IMR-90 (cell line): Measurements from ENCODE around the gene CAP2. TPM values are rescaled to one million over a fixed set of nuclear protein-coding genes. Genes with fewer than 3 reads are reported as not detected.

Experiments
- ATAC-seq: fragments of 200-7000 bp; cut with Tn5 transposase; 2 replicates; pipeline ENCODE4 v1.9.1; 2020; ENCODE audit warnings: low read depth, mild to moderate bottlenecking, moderate library complexity
- BruUV-seq: library from RNA; stranded (reverse); fragments of 400-500 nt; replicated peaks from 2 replicates; lab custom pipeline; 2021; lab: Mats Ljungman, UMichigan
- CTCF ChIA-PET: fragments of 300-600 bp; formaldehyde crosslinking; extraction: SDS; loops from one replicate; lab custom pipeline; 2021; ENCODE audit warnings: antibody characterized with exemption; lab: Yijun Ruan, JAX
- POLR2A ChIA-PET: fragments of 300-600 bp; sonication (Branson Sonifier 250); formaldehyde crosslinking; loops from one replicate; lab custom pipeline; 2022; ENCODE audit warnings: antibody characterized with exemption; ENCODE audit not compliant: unreplicated experiment; lab: Charles Lee
- DNase-seq: peaks from one replicate; pipeline ENCODE4 v3.0.0; 2013
- H2AFZ ChIP-seq: replicated peaks from 2 replicates; pipeline ENCODE3; 2013; ENCODE audit warnings: low read length, mild to moderate bottlenecking; ENCODE audit not compliant: poor library complexity
- H2AK5ac ChIP-seq: 2 replicates; pipeline ENCODE4 v1.6.1; 2013; ENCODE audit warnings: low read depth, low read length, inconsistent platforms
- H2AK9ac ChIP-seq: replicated peaks from 2 replicates; pipeline ENCODE3; 2013; ENCODE audit warnings: mild to moderate bottlenecking, low read depth, low read length, moderate library complexity; ENCODE audit not compliant: poor library complexity
- H2BK120ac ChIP-seq: 2 replicates; pipeline ENCODE4 v1.6.1; 2013; ENCODE audit warnings: low read depth, low read length, inconsistent platforms
- H2BK15ac ChIP-seq: 3 replicates; pipeline ENCODE4 v1.6.1; 2013; ENCODE audit warnings: low read depth, low read length, inconsistent platforms
- H2BK20ac ChIP-seq: 2 replicates; pipeline ENCODE4 v1.6.1; 2013; ENCODE audit warnings: low read depth, mild to moderate bottlenecking, inconsistent platforms, low read length, moderate library complexity
- H2BK5ac ChIP-seq: 2 replicates; pipeline ENCODE4 v1.6.1; 2013; ENCODE audit warnings: mild to moderate bottlenecking, low read depth, low read length, inconsistent platforms; ENCODE audit not compliant: poor library complexity, severe bottlenecking
- H3K14ac ChIP-seq: replicated peaks from 2 replicates; pipeline ENCODE4 v1.6.1; 2013; ENCODE audit warnings: low read depth, low read length, inconsistent platforms
- H3K18ac ChIP-seq: 2 replicates; pipeline ENCODE4 v1.6.1; 2013; ENCODE audit warnings: low read depth, low read length, control low read depth
- H3K23ac ChIP-seq: 2 replicates; pipeline ENCODE4 v1.6.1; 2013; ENCODE audit warnings: low read depth, low read length, inconsistent platforms
- H3K27ac ChIP-seq: 2 replicates; pipeline ENCODE4 v1.5.1; 2013; ENCODE audit warnings: mild to moderate bottlenecking, control low read depth, low read length; ENCODE audit not compliant: insufficient read depth
- H3K27me3 ChIP-seq: 2 replicates; pipeline ENCODE4 v1.6.1; 2013; ENCODE audit warnings: low read length; ENCODE audit not compliant: control insufficient read depth, insufficient read depth
- H3K36me3 ChIP-seq: 2 replicates; pipeline ENCODE4 v1.6.1; 2013; ENCODE audit warnings: low read length, mixed read lengths; ENCODE audit not compliant: control insufficient read depth, insufficient read depth
- H3K4ac ChIP-seq: 2 replicates; pipeline ENCODE4 v1.6.1; 2013; ENCODE audit warnings: low read depth, low read length, inconsistent platforms
- H3K4me1 ChIP-seq: 2 replicates; pipeline ENCODE4 v1.6.1; 2013; ENCODE audit warnings: low read length, mixed read lengths; ENCODE audit not compliant: control insufficient read depth, insufficient read depth
- H3K4me2 ChIP-seq: 2 replicates; pipeline ENCODE4 v1.6.1; 2013; ENCODE audit warnings: low read depth, mild to moderate bottlenecking, control low read depth, low read length, moderate library complexity
- H3K4me3 ChIP-seq: 2 replicates; pipeline ENCODE4 v1.5.1; 2013; ENCODE audit warnings: low read depth, mild to moderate bottlenecking, control low read depth, low read length, moderate library complexity; ENCODE audit not compliant: insufficient read depth
- H3K56ac ChIP-seq: 2 replicates; pipeline ENCODE4 v1.6.1; 2013; ENCODE audit warnings: low read length, inconsistent platforms; ENCODE audit not compliant: insufficient read depth; ENCODE audit errors: extremely low read depth
- H3K79me1 ChIP-seq, 2 experiments: 2 replicates each; pipeline ENCODE4 v1.6.1; 2013; ENCODE audit warnings: low read length in 2 of 2, inconsistent platforms in 1 of 2, low read depth in 1 of 2
- H3K9ac ChIP-seq: 2 replicates; pipeline ENCODE4 v1.6.1; 2013; ENCODE audit warnings: low read depth, low read length, control low read depth
- H3K9me1 ChIP-seq: 2 replicates; pipeline ENCODE4 v1.6.1; 2013; ENCODE audit warnings: low read length, inconsistent platforms; ENCODE audit not compliant: insufficient read depth
- H3K9me3 ChIP-seq: 2 replicates; pipeline ENCODE4 v1.6.1; 2013; ENCODE audit warnings: low read length; ENCODE audit not compliant: control insufficient read depth, insufficient read depth
- H4K20me1 ChIP-seq: 2 replicates; pipeline ENCODE4 v1.6.1; 2013; ENCODE audit warnings: low read length, inconsistent platforms; ENCODE audit not compliant: insufficient read depth
- H4K5ac ChIP-seq: 2 replicates; pipeline ENCODE4 v1.6.1; 2013; ENCODE audit warnings: mild to moderate bottlenecking, low read depth, low read length, control low read depth
- H4K8ac ChIP-seq, 2 experiments: 2 replicates each; pipeline ENCODE4 v1.6.1; 2013; ENCODE audit warnings: low read depth in 2 of 2, low read length in 2 of 2, control low read depth in 1 of 2, inconsistent platforms in 1 of 2
- H4K91ac ChIP-seq: 2 replicates; pipeline ENCODE4 v1.6.1; 2013; ENCODE audit warnings: low read depth, low read length, inconsistent platforms; ENCODE audit not compliant: insufficient read depth
- BHLHE40 ChIP-seq: fragments of 150-350 bp; IDR thresholded peaks from 2 replicates; pipeline ENCODE4 v1.6.1; 2016; ENCODE audit warnings: mild to moderate bottlenecking, low read depth, low read length
- CEBPB ChIP-seq: IDR thresholded peaks from 2 replicates; pipeline ENCODE4 v1.6.1; 2012; ENCODE audit warnings: low read depth, low read length, improper control_type of control experiment
- CHD1 ChIP-seq: IDR thresholded peaks from 2 replicates; pipeline ENCODE4 v1.6.1; 2012; ENCODE audit warnings: low read depth, low read length, improper control_type of control experiment
- FOS ChIP-seq: fragments of 150-350 bp; IDR thresholded peaks from 2 replicates; pipeline ENCODE4 v1.6.1; 2016; ENCODE audit warnings: low read depth, low read length
- MAFK ChIP-seq: IDR thresholded peaks from 2 replicates; pipeline ENCODE4 v1.6.1; 2012; ENCODE audit warnings: low read depth, low read length, improper control_type of control experiment
- MAZ ChIP-seq: IDR thresholded peaks from 2 replicates; pipeline ENCODE4 v1.6.1; 2012; ENCODE audit warnings: low read depth, mild to moderate bottlenecking, low read length, improper control_type of control experiment, moderate library complexity, borderline replicate concordance
- MXI1 ChIP-seq: IDR thresholded peaks from 2 replicates; pipeline ENCODE4 v1.6.1; 2012; ENCODE audit warnings: low read depth, mild to moderate bottlenecking, low read length, moderate library complexity, borderline replicate concordance
- NFE2L2 ChIP-seq: fragments of 150-350 bp; IDR thresholded peaks from 2 replicates; pipeline ENCODE4 v1.6.1; 2016; ENCODE audit warnings: low read depth, mild to moderate bottlenecking, low read length
- POLR2A ChIP-seq: IDR thresholded peaks from 2 replicates; pipeline ENCODE4 v1.6.1; 2012; ENCODE audit warnings: mild to moderate bottlenecking, low read depth, low read length
- RAD21 ChIP-seq: IDR thresholded peaks from 2 replicates; pipeline ENCODE4 v1.6.1; 2012; ENCODE audit warnings: low read length, improper control_type of control experiment
- RCOR1 ChIP-seq: IDR thresholded peaks from 2 replicates; pipeline ENCODE4 v1.6.1; 2012; ENCODE audit warnings: mild to moderate bottlenecking, low read length, improper control_type of control experiment; ENCODE audit not compliant: insufficient replicate concordance
- RFX5 ChIP-seq: IDR thresholded peaks from 2 replicates; pipeline ENCODE4 v1.8.0; 2012; ENCODE audit warnings: low read depth, mild to moderate bottlenecking, low read length, moderate library complexity
- SMC3 ChIP-seq: fragments of 150-350 bp; IDR thresholded peaks from 2 replicates; pipeline ENCODE4 v1.6.1; 2016; ENCODE audit warnings: low read depth, mild to moderate bottlenecking, antibody characterized with exemption, low read length, moderate library complexity
- WGBS, 2 experiments: methylation state at CpG; one replicate each; pipeline versions ENCODE4 v1.1.5 to v1.1.7; 2013; ENCODE audit warnings: missing lambda C conversion rate in 2 of 2; ENCODE audit not compliant: insufficient read length in 1 of 2; ENCODE audit errors: extremely low coverage in 2 of 2; 5-methylcytosine and 5-hydroxymethylcytosine counted together
- dilution Hi-C: fragments of 300-500 bp; cut with HindIII; formaldehyde crosslinking; loops from one replicate; pipeline ENCODE4 v1.14.3; 2018; ENCODE audit warnings: low sequenced_read_pairs; ENCODE audit not compliant: unreplicated experiment
- in situ Hi-C: fragments of 300-500 bp; cut with MboI; formaldehyde crosslinking; loops from 3 replicates; pipeline ENCODE4 v1.14.3; 2019; ENCODE audit warnings: low sequenced_read_pairs, inconsistent platforms, mixed read lengths
- intact Hi-C: fragments of 100-400 bp; cut with micrococcal nuclease; formaldehyde crosslinking; loops from 2 replicates; pipeline ENCODE4 v1.10.0; 2022
- polyA plus RNA-seq, 3 experiments: library from polyadenylated mRNA; depleted of rRNA; stranded (reverse); fragments of >200 nt; gene quantifications; 2 replicates each; pipeline ENCODE4 v1.2.3, GENCODE V29; 2012; ENCODE audit warnings: low replicate concordance in 1 of 3
- total RNA-seq: library from RNA; depleted of rRNA; stranded (reverse); fragments of >200 nt; gene quantifications from 2 replicates; pipeline ENCODE4 v1.2.3, GENCODE V29; 2012
- TF ChIP-seq, protein P1 (sequence below): conservative IDR thresholded peaks from 2 replicates; pipeline ENCODE4 v1.5.1; 2012; ENCODE audit warnings: mild to moderate bottlenecking, low read depth, low read length, improper control_type of control experiment
- TF ChIP-seq, protein P2 (sequence below): fragments of 150-350 bp; IDR thresholded peaks from 2 replicates; pipeline ENCODE4 v1.6.1; 2016; ENCODE audit warnings: low read depth, mild to moderate bottlenecking, low read length, moderate library complexity, borderline replicate concordance
- TF ChIP-seq, protein P3 (sequence below): fragments of 150-350 bp; IDR thresholded peaks from 2 replicates; pipeline ENCODE4 v1.6.1; 2017; ENCODE audit warnings: mild to moderate bottlenecking, antibody characterized with exemption, low read length, low read depth

The CAP2 gene
- total and polyA plus RNA-seq, 2 of the 4 experiments (the other 2 are of a cell fraction) = 14.5 to 27.5 TPM

DNA sequence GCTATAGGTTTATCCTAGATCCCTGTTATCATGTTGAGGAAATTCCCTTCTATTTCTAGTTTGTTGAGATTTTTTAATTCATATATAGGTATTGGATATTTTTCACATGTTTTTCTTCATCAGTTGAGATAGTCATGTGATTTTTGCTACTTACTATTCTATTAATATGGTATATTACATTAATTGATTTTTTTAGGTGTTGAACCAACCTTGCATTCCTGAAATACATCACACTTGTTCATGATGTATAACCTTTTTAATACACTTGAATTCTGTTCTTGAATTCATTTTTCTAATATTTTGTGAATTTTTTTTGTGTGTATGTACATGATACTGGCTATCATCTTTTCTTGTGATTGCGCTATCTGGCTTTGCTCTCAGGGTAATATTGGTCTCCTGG, 25.5 kb upstream of the CAP2 start:
- no peak overlapping the region for H2BK5ac ChIP-seq
- CTCF ChIA-PET = no interaction called here
- H2BK120ac ChIP-seq = no peak overlapping the region
- no peak overlapping the region for H4K8ac ChIP-seq
- H2AK9ac ChIP-seq = no peak overlapping the region
- POLR2A ChIA-PET = no interaction called here
- no peaks in the 10 kb centered on the region for H3K4me1 ChIP-seq
- in situ Hi-C loops (no loop called here), dilution Hi-C loops (no loop called here), intact Hi-C loops (no loop called here)
- no peak for ATAC-seq
- H2BK20ac ChIP-seq = no peak overlapping the region
- H3K9ac ChIP-seq = no peak overlapping the region
- H3K9me3 ChIP-seq = no peaks in the 10 kb centered on the region
- DNase-seq = no peak
- no peak overlapping the region for H4K5ac ChIP-seq
- no peak overlapping the region for H3K23ac ChIP-seq
- no CpG with 5 or more reads among the region's 1 CpG for WGBS, 2 experiments
- TF ChIP-seq FOS (no peak), MAZ (no peak), BHLHE40 (no peak), RCOR1 (no peak), NFE2L2 (no peak), SMC3 (no peak), MAFK (no peak), RAD21 (no peak), CEBPB (no peak), POLR2A (no peak), RFX5 (no peak), CHD1 (no peak), MXI1 (no peak)
- TF ChIP-seq, protein P1, sequence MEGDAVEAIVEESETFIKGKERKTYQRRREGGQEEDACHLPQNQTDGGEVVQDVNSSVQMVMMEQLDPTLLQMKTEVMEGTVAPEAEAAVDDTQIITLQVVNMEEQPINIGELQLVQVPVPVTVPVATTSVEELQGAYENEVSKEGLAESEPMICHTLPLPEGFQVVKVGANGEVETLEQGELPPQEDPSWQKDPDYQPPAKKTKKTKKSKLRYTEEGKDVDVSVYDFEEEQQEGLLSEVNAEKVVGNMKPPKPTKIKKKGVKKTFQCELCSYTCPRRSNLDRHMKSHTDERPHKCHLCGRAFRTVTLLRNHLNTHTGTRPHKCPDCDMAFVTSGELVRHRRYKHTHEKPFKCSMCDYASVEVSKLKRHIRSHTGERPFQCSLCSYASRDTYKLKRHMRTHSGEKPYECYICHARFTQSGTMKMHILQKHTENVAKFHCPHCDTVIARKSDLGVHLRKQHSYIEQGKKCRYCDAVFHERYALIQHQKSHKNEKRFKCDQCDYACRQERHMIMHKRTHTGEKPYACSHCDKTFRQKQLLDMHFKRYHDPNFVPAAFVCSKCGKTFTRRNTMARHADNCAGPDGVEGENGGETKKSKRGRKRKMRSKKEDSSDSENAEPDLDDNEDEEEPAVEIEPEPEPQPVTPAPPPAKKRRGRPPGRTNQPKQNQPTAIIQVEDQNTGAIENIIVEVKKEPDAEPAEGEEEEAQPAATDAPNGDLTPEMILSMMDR = no peak
- TF ChIP-seq, protein P2, sequence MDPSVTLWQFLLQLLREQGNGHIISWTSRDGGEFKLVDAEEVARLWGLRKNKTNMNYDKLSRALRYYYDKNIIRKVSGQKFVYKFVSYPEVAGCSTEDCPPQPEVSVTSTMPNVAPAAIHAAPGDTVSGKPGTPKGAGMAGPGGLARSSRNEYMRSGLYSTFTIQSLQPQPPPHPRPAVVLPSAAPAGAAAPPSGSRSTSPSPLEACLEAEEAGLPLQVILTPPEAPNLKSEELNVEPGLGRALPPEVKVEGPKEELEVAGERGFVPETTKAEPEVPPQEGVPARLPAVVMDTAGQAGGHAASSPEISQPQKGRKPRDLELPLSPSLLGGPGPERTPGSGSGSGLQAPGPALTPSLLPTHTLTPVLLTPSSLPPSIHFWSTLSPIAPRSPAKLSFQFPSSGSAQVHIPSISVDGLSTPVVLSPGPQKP = no peak
- TF ChIP-seq, protein P3, sequence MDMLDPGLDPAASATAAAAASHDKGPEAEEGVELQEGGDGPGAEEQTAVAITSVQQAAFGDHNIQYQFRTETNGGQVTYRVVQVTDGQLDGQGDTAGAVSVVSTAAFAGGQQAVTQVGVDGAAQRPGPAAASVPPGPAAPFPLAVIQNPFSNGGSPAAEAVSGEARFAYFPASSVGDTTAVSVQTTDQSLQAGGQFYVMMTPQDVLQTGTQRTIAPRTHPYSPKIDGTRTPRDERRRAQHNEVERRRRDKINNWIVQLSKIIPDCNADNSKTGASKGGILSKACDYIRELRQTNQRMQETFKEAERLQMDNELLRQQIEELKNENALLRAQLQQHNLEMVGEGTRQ = no peak
- H3K27me3 ChIP-seq = no peaks in the 10 kb centered on the region
- no peaks in the 10 kb centered on the region for H3K36me3 ChIP-seq
- no peak overlapping the region for H2BK15ac ChIP-seq
- H3K14ac ChIP-seq = no peak overlapping the region
- H3K4ac ChIP-seq = no peak overlapping the region
- H3K4me2 ChIP-seq = no peak overlapping the region
- H4K91ac ChIP-seq = no peak overlapping the region
- H3K27ac ChIP-seq = no peak overlapping the region
- no peak overlapping the region for H2AK5ac ChIP-seq
- no peaks in the 10 kb centered on the region for H3K79me1 ChIP-seq
- no peak overlapping the region for H3K56ac ChIP-seq
- no peak overlapping the region for H2AFZ ChIP-seq
- H4K20me1 ChIP-seq = no peaks in the 10 kb centered on the region
- no peak overlapping the region for H3K4me3 ChIP-seq
- no peaks in the 10 kb centered on the region for H3K9me1 ChIP-seq
- no peak overlapping the region for H3K18ac ChIP-seq
- BruUV-seq = no TSS peak
